Endometrial microvascular endothelial cells (primary cell): Measurements from ENCODE around the gene RAD23B. TPM values are rescaled to one million over a fixed set of nuclear protein-coding genes. Genes with fewer than 3 reads are reported as not detected.
"Not testable (repeated sequence)": the region's sequence is repeated elsewhere in the genome, so short reads cannot be mapped to it uniquely, and the experiment has no call there.

Source experiments
- in situ Hi-C: cut with HindIII; loops from 2 replicates; pipeline ENCODE4 v1.10.0; 2017; ENCODE audit warnings: low sequenced_read_pairs, low pct_unique_long_range_greater_than_20kb; ENCODE audit errors: inconsistent ontology term
- total RNA-seq: library from RNA; depleted of rRNA; stranded (reverse); fragments of >200 nt; gene quantifications from one replicate; pipeline ENCODE4 v1.2.3, GENCODE V29; 2015; ENCODE audit errors: inconsistent ontology term

Gene RAD23B
- total RNA-seq = 64.3 TPM

DNA sequence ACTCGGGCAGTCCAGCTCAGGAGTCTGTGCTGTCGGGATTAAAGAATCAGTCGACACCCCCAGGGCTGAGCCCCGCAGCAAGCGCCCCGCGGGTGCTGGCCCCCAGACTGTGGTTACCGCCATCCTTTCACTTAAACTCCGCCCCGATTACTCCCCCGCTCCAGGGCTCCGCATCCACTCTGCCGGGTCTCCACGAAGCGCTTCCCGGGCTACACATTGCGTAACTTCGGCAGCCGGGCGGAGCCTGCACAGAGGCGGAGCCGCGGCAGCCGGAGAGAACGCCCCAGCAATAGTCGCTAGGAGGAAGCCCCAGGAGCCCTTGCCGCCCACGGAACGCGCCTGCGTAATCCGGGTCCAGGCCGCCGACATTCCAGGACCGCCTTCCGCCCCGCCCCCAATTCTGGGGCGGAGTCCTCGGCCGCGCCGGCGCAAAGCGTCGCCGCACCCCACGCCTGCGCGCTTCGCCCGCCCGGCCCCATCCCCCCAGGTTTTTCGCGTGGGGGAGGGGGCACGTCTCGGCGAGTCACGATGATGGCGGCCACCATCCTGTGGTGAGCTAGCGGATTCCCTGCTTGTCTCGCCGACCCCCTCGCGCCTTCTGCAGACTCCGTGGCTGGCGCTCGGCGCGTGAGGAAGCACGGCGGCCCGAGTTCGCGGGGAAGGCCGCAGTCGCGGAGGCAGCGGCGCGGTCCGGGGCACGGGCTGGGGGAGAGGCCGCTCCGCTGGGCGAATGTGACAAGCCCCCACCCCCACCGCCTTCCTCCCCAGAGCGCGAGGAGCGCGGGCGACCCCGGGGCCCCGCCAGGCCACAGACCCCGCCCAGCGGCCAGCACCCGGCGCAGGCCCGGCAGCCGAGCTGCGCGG is at the start of gene RAD23B:
Gene RAD23B, plus strand, starts transcription at position 521 of the 864 bp plus-strand sequence. CDS start 351 bp downstream, outside the sequence.
- in situ Hi-C loops = no loop called here

- in situ Hi-C loops = no loop called here
Observed at GRCh38 chr9:107235765-107236442, 47.2 kb upstream of the RAD23B start.

- in situ Hi-C loops = no loop called here
Observed at GRCh38 chr9:107237873-107238272, 45.2 kb upstream of the RAD23B start.

DNA sequence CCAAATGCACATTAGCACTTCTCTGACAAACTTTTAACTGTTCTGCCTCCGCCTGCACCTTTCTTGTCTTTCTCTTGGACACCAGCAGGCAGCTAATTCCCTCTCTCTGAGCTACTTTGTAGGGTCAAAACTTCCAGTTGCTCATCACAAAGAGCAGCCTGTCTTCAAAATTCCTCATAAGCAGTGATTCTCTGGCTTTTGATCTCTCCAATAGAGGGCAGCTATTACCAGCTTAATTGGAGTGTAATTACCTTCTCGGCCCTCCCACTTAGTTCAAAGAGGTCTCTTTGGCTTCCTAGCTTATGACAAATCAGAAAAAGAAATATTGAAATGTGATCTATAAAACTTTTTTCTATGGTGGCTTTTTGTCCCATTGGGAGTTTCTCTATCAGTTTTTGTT is 43.6 kb upstream of the RAD23B start:
- in situ Hi-C loops = no loop called here

DNA sequence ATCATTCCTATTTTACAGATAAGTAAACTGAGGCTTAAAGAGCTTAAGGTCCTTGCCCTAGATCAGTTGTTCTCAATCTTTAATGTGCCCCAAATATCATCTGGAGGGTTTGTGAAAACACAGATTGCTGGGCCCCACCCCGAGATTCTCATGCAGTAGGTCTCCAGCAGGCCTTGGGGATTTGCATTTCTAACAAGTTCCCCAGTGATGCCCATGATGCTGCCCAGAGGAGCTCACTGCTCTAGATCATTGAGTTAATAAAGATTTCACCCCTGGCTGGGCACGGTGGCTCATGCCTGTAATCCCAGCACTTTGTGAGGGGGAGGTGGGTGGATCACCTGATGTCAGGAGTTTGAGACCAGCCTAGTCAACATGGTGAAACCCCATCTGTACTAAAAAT is 42.8 kb upstream of the RAD23B start:
- in situ Hi-C loops = no loop called here

GRCh38 chr9:107242073-107243030 is 40.7 kb upstream of the RAD23B start:
- in situ Hi-C loops = no loop called here

DNA sequence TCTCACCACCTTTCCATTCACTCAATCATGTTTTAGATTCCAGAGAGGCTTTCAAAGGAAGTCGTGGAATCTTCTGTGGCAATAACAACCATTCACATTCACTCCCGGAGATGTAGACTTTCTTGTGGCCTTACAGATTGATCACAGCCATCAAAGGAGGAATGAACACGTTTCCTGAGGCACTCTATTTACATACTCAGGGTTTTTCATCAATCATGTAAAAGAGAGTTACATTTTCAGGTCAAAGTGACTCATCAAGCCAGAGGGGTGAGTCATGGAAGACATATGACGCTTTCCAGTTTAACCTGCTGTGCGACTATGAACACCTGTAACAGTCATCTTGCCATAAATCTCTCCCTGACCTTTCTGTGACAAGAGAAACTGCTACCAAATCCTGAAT is 39.3 kb upstream of the RAD23B start:
- in situ Hi-C loops = no loop called here

DNA sequence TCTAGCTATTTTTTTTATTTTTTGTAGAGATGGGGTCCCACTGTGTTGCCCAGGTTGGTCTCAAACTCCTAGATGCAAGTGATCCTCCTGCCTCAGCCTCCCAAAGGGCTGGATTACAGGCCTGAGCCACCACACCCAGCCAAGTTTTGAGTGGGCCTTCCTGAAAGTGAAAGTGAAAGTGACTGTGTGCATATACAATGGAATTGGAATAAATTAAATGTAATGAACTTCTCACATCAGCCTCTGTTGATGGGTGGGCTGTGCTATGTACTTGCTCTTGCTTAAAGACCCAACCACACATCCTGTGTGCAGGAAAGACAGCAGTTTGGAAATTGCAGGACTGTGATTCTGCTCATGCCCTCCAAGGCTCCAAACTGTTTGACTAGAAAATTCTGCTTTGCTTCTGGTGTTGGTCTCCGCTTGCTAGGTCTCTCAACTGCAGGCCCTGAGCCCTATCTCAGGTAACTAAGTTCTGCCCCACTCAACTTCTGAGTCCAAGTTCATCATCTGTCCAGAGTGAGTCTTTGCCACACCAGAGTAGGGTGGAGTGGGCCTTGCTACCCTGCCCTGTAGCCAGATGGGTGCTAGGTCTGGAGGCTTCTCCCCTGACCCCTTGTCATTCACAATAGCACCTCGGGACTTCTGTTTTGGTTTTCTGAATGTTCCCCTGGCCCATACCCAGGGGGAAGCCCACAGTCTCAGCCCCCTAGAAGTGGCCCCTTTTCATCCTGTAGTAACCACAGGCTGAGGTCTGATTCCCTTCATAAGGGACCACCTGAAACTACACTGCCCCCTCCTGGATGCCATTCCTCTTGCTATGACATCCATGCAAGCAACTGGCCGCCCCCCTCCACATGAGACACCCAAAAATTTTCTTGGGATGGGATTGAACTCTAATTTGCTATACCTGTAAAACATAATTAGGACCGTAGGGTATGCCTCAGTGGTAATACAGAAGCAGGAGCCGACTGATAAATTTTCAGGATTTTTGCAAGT is 36.5 kb upstream of the RAD23B start:
- in situ Hi-C loops = no loop called here

DNA sequence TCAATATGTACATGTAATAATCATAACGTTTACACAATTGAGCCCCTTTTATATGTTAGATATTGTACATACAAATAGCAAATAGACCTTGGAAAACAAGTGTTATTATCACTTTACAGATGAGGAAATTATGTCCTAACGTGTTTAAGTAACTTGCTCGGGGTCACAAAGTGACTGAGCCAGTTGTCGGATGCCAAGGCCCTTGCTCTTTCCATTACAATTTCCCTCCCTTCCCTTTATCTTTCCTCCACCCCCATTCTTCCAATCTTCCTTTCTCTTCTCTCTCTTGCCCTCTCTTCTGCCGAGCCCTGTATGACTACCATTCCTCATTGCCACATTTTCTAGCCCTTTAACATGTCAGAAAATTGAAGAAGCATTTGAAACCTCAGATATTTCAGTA is 34.4 kb upstream of the RAD23B start:
- in situ Hi-C loops = no loop called here

GRCh38 chr9:107249131-107249533 is 33.9 kb upstream of the RAD23B start:
- in situ Hi-C loops = no loop called here

DNA sequence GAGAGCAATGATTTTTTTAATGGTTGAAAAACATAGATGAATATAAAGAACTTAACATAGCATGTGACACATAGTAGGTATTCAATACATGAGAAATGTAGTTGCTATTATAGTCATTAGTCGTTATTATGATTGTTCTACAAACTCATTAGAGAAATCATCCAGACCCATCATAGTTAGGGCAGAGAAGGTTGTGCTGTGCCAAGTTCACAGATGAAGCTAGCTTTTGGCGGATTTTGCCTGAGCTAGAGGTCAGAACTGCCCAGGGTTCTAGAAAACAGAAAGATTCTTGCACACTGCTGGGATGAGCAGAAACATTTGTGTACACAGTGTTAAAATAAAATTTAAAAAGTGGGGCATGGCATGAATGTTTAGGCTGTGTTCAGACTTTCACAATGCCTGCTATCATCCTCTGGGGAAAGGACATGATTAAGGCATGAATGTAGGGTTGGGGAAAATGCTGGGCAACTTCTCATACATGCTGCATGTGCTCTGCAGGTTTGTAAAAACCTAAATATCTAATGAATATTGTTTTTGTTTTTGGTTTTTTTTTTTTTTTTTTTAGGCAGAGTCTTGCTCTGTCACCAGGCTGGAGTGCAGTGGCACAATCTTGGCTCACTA is 33.3 kb upstream of the RAD23B start:
- in situ Hi-C loops = no loop called here

DNA sequence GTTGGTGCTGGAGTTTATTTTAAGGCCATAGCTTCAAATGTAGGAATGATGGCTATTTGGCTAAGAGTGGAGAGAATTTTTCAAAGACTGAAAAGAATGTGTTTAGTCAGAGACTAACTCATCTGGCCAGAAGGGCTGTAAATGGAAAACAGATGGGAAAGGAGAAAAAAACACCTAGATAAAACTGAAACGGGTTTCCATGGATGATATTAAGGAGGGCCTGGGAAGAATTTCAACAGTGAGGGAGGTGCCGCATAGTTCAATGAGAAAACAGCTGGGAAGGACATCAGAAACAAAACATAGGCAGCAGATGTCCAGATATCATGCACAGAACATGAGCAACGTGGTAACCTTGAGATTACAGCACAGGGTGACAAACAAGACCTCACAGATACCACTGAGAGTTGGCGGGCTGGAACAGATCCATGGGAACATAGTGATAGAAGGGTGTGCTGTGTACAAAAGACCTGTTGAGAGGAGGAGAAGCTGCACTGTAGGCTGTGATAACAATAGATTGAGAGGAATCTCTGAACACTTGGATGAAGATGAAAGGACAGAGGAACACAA is 31.2 kb upstream of the RAD23B start:
- in situ Hi-C loops = no loop called here

DNA sequence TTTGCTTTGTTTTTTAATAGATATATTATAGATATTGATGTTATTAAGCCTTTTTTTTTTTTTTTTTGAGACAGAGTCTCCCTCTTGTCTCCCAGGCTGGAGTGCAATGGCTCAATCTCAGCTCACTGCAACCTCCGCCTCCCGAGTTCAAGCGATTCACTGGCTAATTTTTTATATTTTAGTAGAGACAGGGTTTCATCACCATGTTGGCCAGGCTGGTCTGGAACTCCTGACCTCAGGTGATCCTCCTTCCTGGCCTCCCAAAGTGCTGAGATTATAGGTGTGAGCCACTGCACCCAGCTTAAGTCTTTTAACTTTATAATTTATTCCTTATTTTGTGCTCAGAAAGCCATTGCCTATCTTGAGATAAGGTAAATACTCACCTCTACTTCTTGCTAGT is 24.2 kb upstream of the RAD23B start:
- in situ Hi-C loops = no loop called here

- in situ Hi-C loops = not testable (repeated sequence)
Observed at GRCh38 chr9:107259751-107260313, 23.2 kb upstream of the RAD23B start.

- in situ Hi-C loops = no loop called here
Observed at GRCh38 chr9:107260437-107261081, 22.5 kb upstream of the RAD23B start.

DNA sequence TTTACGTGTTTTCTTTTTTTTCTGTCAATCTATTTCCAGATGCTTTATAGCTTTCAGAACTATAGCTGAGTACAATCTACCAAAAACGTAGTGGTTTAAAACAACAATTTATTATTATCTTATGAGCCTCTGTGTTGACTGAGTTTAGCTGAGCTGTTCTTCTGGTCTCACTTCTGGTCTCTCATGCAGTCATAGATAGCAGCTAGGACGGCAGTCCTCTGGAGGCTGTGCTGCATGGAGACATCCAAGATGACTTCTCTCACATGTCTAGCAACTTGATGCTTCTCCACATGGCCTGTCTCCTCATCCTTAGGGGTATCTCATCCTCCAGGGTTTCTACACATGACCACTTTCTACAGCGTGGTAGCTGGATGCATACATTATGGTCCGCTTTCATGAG is 22.0 kb upstream of the RAD23B start:
- in situ Hi-C loops = no loop called here

DNA sequence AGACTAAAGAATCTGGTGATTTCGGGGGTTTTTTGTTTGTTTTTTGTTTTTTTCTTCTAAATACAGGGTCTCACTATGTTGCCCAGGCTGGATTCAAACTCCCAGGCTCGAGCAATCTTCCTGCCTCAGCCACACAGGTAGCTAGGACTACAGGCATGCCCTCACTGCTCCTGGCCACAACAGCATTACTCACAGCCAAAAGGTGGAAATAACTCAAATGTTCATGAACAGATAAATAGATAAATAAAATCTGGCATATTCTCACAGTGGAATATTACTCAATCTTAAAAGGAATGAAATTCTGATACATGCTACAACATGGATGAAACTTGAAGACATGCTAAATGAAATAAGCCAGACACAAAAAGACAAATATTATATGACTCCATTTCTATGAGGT is 19.8 kb upstream of the RAD23B start:
- in situ Hi-C loops = no loop called here
